GM19397 (cell line): Measurements from ENCODE around the gene QKI.
"Not testable (repeated sequence)": the region's sequence is repeated elsewhere in the genome, so short reads cannot be mapped to it uniquely, and the experiment has no call there.

Experiments
- ATAC-seq: cut with Tn5 transposase; IDR thresholded peaks from one replicate; pipeline ENCODE4 v1.9.1; 2021; ENCODE audit warnings: mild to moderate bottlenecking, moderate library complexity; ENCODE audit not compliant: unreplicated experiment

The QKI gene

GRCh38 chr6:163438298-163438939 lies 23.9 kb downstream of the QKI start:
- no peak for ATAC-seq

GRCh38 chr6:163438940-163439335 lies 24.4 kb downstream of the QKI start:
- no peak for ATAC-seq

GRCh38 chr6:163439390-163439789 lies 24.9 kb downstream of the QKI start:
- ATAC-seq: not testable (repeated sequence)

GRCh38 chr6:163439997-163440396 lies 25.5 kb downstream of the QKI start:
- no peak for ATAC-seq

- no peak for ATAC-seq
Observed at GRCh38 chr6:163442336-163442735, 27.8 kb downstream of the QKI start.

- ATAC-seq: no peak
Observed at GRCh38 chr6:163444077-163444476, 29.6 kb downstream of the QKI start.

- ATAC-seq: no peak
Observed at GRCh38 chr6:163446549-163446948, 32.0 kb downstream of the QKI start.

GRCh38 chr6:163449076-163449475 lies 34.6 kb downstream of the QKI start:
- ATAC-seq: no peak

GRCh38 chr6:163454425-163454824 lies 39.9 kb downstream of the QKI start:
- ATAC-seq: no peak

- no peak for ATAC-seq
Observed at GRCh38 chr6:163455552-163455951, 41.0 kb downstream of the QKI start.

- ATAC-seq: no peak
Observed at GRCh38 chr6:163457637-163458561, 43.4 kb downstream of the QKI start.

- no peak for ATAC-seq
Observed at GRCh38 chr6:163459007-163459406, 44.5 kb downstream of the QKI start.

- no peak for ATAC-seq
Observed at GRCh38 chr6:163459536-163459935, 45.0 kb downstream of the QKI start.

GRCh38 chr6:163460307-163460782 lies 45.8 kb downstream of the QKI start:
- peak; percentile 89 for ATAC-seq

GRCh38 chr6:163461696-163462095 lies 47.2 kb downstream of the QKI start:
- ATAC-seq: no peak

- no peak for ATAC-seq
Observed at GRCh38 chr6:163463180-163463579, 48.7 kb downstream of the QKI start.

GRCh38 chr6:163463795-163464194 lies 49.3 kb downstream of the QKI start:
- no peak for ATAC-seq

- ATAC-seq: no peak
Observed at GRCh38 chr6:163466839-163467390, 52.4 kb downstream of the QKI start.

- ATAC-seq: no peak
Observed at GRCh38 chr6:163468738-163469137, 54.2 kb downstream of the QKI start.

GRCh38 chr6:163469459-163469985 lies 55.0 kb downstream of the QKI start:
- ATAC-seq: no peak

GRCh38 chr6:163470611-163471010 lies 56.1 kb downstream of the QKI start:
- no peak for ATAC-seq

GRCh38 chr6:163474581-163474980 lies 60.1 kb downstream of the QKI start:
- ATAC-seq: no peak
